Endometrial microvascular endothelial cells (primary cell): ENCODE measurements around the gene PALS2. TPM values are rescaled to one million over a fixed set of nuclear protein-coding genes. Genes with fewer than 3 reads are reported as not detected.

Experiments
- in situ Hi-C: cut with HindIII; loops from 2 replicates; pipeline ENCODE4 v1.10.0; 2017; ENCODE audit warnings: low sequenced_read_pairs, low pct_unique_long_range_greater_than_20kb; ENCODE audit errors: inconsistent ontology term
- total RNA-seq: library from RNA; depleted of rRNA; stranded (reverse); fragments of >200 nt; gene quantifications from one replicate; pipeline ENCODE4 v1.2.3, GENCODE V29; 2015; ENCODE audit errors: inconsistent ontology term

PALS2 gene
- total RNA-seq, 1 donor from 2014 or later, result 11.2 TPM

- in situ Hi-C loops, result no loop called here
Measured at GRCh38 chr7:24578052-24578451, 4.8 kb downstream of the PALS2 start.

DNA sequence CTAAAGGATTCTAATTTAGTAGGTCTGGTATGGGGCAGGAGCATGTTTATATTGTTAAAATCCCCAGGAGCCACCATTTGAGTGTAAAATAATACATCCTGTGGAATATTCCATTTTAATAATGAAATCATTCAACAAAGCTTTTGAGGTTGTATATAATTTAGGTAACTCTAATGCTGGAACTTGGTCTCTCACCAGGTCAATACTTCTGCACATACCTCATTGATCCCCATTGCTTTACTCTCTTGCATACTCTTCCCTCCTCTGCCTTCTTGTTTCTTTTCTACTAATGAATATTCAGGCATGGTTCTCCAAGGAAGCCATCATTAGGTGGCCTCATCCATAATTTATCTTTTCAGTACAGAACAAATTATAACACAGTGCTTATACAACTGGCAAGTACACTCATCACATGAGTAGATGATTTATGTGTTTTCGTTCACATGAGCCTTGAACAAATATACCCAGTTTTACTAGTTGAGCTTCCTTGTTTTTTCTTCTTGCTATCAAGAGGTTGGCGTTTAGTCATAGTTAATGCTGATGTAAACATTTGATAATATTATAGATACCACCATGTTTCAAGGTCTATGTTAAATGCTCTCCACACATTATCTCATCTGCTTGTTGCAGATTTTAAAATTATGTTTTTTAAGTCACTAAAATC is 7.2 kb downstream of the PALS2 start:
- in situ Hi-C loops, result no loop called here

- in situ Hi-C loops, result no loop called here
Measured at GRCh38 chr7:24582166-24582565, 8.9 kb downstream of the PALS2 start.

GRCh38 chr7:24587853-24588252 is 14.6 kb downstream of the PALS2 start:
- in situ Hi-C loops, result no loop called here

GRCh38 chr7:24591152-24591551 is 17.9 kb downstream of the PALS2 start:
- in situ Hi-C loops, result no loop called here

DNA sequence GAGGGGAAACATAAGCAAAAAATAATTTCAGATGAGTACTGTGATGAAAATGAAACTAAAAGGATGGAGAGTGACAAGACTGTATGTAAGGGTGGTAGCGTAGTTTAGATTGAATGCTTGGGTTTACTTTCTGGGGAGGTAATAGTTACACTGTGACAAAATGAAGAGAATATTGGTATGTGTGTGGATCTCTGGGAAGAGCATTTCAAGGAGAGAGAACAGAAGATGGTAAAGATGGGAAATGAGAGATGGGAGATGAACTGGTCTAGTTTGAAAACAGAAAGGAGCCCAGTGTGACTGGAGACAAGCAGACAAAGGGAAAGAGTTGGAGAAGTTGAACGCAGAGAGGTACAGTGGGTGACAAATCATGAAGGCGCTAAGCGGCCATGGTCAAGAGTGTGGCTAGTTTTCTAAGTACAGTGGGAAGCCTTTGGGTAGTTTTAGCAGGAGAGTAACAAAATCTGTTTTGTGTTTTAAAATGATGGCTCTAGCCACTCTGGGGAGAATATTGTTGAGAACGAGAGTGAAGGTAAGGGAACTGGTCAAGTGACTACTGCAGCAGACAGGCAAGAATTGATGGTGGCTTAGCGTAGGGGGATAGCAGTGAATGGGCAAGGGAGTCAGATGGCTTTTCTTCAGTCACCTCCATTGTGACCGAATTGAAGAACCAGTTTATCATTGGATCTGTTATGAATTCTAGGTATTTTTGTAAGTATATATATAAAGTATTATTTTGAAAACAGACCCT is 22.6 kb downstream of the PALS2 start:
- in situ Hi-C loops, result no loop called here

DNA sequence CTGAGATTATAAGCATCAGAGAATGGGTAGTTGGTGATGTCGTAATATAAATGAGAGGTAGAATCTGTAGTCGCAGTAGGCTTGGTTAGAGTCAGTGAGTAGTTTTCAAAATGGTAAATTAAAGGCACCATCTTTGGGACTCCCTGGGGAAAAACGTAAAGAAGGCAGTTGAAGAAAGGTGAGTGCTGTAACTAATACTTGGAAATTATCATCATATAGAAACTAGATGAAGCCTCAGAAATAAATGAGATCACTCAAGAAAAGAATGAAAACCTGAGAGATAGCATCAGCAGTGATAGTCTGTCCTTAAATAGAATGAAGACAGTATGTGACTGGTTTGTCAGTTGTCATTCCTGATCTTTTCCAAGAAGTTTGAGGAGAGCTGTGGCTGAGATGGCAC is 23.8 kb downstream of the PALS2 start:
- in situ Hi-C loops, result no loop called here

GRCh38 chr7:24601600-24601999 is 28.3 kb downstream of the PALS2 start:
- in situ Hi-C loops, result no loop called here

DNA sequence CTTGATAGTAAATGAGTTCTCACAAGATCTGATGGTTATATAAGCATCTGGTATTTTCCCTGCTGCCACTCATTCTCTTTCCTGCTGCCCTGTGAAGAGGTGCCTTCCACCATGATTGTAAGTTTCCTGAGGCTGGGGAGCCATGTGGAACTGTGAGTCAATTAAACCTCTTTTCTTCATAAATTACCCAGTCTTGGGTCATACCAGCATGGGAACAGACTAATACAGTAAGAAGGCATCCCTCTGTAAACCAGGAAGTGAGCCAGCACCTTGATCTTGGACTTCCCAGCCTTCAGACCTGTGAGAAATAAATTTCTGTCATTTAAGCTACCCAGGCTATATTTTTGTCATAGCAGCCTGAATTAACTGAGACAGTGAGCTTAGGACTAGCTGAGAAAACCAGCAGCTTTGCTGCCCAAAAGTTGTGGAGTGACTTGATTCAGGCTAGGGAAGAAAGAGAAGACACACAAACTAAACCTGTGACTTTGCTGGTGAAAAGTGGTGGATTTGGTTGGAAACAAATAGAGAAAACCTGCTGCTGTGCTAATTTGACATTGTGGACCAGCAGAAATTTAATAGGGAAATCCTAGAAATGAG is 29.7 kb downstream of the PALS2 start:
- in situ Hi-C loops, result no loop called here

- in situ Hi-C loops, result no loop called here
Measured at GRCh38 chr7:24604630-24605029, 31.4 kb downstream of the PALS2 start.

DNA sequence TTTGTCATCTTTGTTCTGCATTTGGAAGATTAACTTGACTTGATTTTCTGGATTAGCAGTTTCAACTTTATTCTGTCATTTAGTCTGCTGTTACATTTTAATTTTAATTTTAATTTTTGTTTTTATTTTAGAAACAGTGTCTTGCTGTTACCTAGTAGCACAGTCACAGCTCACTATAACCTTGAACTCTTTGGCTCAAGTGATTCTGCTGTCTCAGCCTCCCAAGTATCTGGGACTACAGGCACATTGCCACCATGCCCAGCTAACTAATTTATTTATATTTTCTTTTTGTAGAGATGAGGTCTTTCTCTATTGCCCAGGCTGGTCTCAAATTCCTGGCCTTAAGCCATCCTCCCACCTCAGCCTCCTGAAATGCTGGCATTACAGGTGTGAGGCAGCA is 35.3 kb downstream of the PALS2 start:
- in situ Hi-C loops, result no loop called here

DNA sequence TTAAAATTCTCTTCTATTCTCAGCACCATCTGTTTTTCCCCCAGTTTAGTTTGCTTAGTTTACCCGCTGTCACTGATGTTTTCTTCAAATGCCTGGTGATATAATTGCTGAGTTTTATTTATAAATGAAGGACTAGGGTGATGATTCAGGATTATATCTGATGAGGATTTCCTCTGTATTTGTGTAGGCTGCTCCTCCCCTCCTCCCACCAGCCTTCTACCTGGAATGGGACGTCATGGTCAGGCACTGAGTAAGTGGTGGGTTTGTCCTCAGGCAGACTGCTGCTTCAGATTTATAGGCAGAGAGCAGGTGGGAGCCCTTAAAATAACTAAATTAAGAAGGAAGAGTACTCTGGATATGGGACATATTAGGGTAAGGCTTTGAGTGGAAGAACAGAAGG is 35.8 kb downstream of the PALS2 start:
- in situ Hi-C loops, result no loop called here

DNA sequence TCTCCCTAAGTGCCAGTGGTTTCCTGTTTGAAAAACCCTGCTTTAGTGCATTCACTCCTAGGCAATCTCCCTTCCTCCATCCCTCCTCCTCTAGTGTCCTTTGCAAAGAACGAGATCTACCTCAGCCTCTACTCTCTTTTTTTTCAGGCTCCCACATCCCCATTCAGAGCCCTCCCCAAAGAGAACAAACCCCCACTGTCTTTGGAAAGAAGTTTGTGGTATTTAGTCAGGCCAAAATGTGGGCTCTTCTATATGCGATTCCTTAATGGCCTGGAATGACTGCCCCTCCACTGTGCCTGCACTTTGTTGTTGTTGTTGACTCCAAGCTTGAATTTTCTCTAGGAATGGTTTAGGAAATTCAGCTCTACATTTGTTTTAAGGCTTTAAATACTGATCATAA is 36.3 kb downstream of the PALS2 start:
- in situ Hi-C loops, result no loop called here

GRCh38 chr7:24611130-24611529 is 37.9 kb downstream of the PALS2 start:
- in situ Hi-C loops, result no loop called here

GRCh38 chr7:24617957-24618616 is 44.8 kb downstream of the PALS2 start:
- in situ Hi-C loops, result no loop called here

DNA sequence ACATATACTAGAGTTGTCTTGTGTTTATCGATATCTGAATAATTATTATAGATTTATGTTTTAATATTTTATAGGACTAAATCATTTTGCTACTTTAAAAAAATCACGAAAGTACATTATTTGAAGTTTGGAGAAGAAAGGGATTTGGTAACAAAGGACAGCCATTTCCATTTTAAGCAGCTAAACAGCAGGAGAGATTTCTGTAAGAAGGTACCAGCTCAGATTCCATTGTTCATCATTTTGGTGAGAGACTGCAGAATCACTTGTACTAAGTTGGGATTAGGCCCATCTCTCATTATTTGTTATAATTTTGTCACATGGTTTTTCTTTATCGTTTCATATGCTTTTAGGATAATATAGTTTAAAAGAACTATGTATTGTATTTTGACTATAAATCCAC is 46.7 kb downstream of the PALS2 start:
- in situ Hi-C loops, result no loop called here

- in situ Hi-C loops, result no loop called here
Measured at GRCh38 chr7:24622646-24623182, 49.5 kb downstream of the PALS2 start.
